Dedifferentiated amniotic fluid mesenchymal stem cell (primary cell): ENCODE data around the gene NEXMIF.
"Not testable (repeated sequence)": the region's sequence is repeated elsewhere in the genome, so short reads cannot be mapped to it uniquely, and the experiment has no call there.

Source experiments
- DNase-seq: peaks from one replicate; pipeline ENCODE4 v3.0.0-alpha.2; 2016; ENCODE audit errors: extremely low spot score

Gene NEXMIF

GRCh38 chrX:74797338-74797887 lies 127.8 kb downstream of the NEXMIF start:
- no peak for DNase-seq

GRCh38 chrX:74788545-74789086 lies 136.6 kb downstream of the NEXMIF start:
- DNase-seq, result no peak

GRCh38 chrX:74784629-74785028 lies 140.6 kb downstream of the NEXMIF start:
- no peak for DNase-seq

GRCh38 chrX:74781507-74782034 lies 143.7 kb downstream of the NEXMIF start:
- no peak for DNase-seq

GRCh38 chrX:74779175-74779574 lies 146.1 kb downstream of the NEXMIF start:
- no peak for DNase-seq

GRCh38 chrX:74774988-74775387 lies 150.3 kb downstream of the NEXMIF start:
- DNase-seq, result no peak

GRCh38 chrX:74736450-74736849 lies 188.8 kb downstream of the NEXMIF start:
- no peak for DNase-seq

- DNase-seq, result no peak
Observed at GRCh38 chrX:74705269-74705668, 220.0 kb downstream of the NEXMIF start.

- not testable (repeated sequence) for DNase-seq
Observed at GRCh38 chrX:74701343-74701742, 223.9 kb downstream of the NEXMIF start.

- DNase-seq, result no peak
Observed at GRCh38 chrX:74684466-74684865, 240.8 kb downstream of the NEXMIF start.
